H1 (cell line): Measurements from ENCODE around the gene TRAPPC3.

ENCODE experiments used
- BCL11A ChIP-seq, 2 experiments: IDR thresholded peaks; one replicate each; pipeline ENCODE4 v1.6.1; 2011; ENCODE audit warnings: low read depth in 2 of 2, low read length in 2 of 2, mild to moderate bottlenecking in 2 of 2
- BRCA1 ChIP-seq: IDR thresholded peaks from 2 replicates; pipeline ENCODE4 v1.6.1; 2012; ENCODE audit warnings: low read depth, low read length, improper control_type of control experiment
- CEBPB ChIP-seq: IDR thresholded peaks from 2 replicates; pipeline ENCODE4 v1.6.1; 2012; ENCODE audit warnings: low read depth, low read length
- EP300 ChIP-seq, 2 experiments: IDR thresholded peaks; 1 replicate in 1 of 2; 2 replicates in 1 of 2; pipeline ENCODE4 v1.6.1; 2011 to 2012; ENCODE audit warnings: low read depth in 2 of 2, low read length in 2 of 2, mild to moderate bottlenecking in 2 of 2, borderline replicate concordance in 1 of 2, inconsistent platforms in 1 of 2, moderate library complexity in 1 of 2
- EZH2 ChIP-seq: fragments of 200-600 bp; sonication (generic); IDR thresholded peaks from 2 replicates; pipeline ENCODE4 v1.7.1; 2012; ENCODE audit warnings: low read depth, mild to moderate bottlenecking, moderate library complexity, low read length, inconsistent platforms; ENCODE audit not compliant: severe bottlenecking
- JUND ChIP-seq: IDR thresholded peaks from 2 replicates; pipeline ENCODE4 v1.6.1; 2011; ENCODE audit warnings: mild to moderate bottlenecking, improper control_type of control experiment, low read length
- POLR2A ChIP-seq, 2 experiments: IDR thresholded peaks; 1 replicate in 1 of 2; 2 replicates in 1 of 2; pipeline ENCODE4 v1.6.1; 2011; ENCODE audit warnings: low read depth in 2 of 2, low read length in 2 of 2, mild to moderate bottlenecking in 2 of 2; ENCODE audit errors: control extremely low read depth in 1 of 2
- SIX5 ChIP-seq: IDR thresholded peaks from 2 replicates; pipeline ENCODE4 v1.6.1; 2011; ENCODE audit warnings: mild to moderate bottlenecking, low read depth, low read length
- SP2 ChIP-seq: IDR thresholded peaks from 2 replicates; pipeline ENCODE4 v1.6.1; 2012; ENCODE audit warnings: mild to moderate bottlenecking, low read length, inconsistent platforms
- TF ChIP-seq, protein P1 (sequence below), 3 experiments: IDR thresholded peaks; 1 replicate in 2 of 3; 2 replicates in 1 of 3; pipeline versions ENCODE4 v1.5.1 to v1.6.1; 2011; ENCODE audit warnings: low read length in 3 of 3, mild to moderate bottlenecking in 3 of 3, inconsistent platforms in 2 of 3, low read depth in 1 of 3, moderate library complexity in 1 of 3; ENCODE audit not compliant: insufficient read depth in 1 of 3; ENCODE audit errors: control extremely low read depth in 1 of 3

DNA sequence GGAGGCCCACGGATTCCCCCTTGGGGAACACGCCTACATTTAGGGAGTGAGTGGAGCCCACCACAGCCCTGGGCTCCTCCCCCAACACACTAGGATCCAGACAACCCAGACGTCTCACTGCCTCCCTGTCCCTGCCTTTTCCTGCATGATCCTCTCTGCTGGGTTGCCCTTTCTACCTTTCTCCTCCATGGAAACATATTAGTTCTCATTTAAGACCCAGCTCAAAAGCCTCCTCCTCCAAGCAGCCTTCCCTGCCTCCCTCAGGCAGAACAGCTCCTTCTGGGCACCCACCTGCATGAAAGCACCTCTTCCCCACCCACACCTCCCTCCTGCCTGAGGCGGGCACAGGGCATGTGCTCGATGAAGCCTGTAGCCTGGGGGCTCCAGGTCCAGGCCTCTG lies 34.9 kb downstream of the TRAPPC3 start:
- TF ChIP-seq, protein P1, sequence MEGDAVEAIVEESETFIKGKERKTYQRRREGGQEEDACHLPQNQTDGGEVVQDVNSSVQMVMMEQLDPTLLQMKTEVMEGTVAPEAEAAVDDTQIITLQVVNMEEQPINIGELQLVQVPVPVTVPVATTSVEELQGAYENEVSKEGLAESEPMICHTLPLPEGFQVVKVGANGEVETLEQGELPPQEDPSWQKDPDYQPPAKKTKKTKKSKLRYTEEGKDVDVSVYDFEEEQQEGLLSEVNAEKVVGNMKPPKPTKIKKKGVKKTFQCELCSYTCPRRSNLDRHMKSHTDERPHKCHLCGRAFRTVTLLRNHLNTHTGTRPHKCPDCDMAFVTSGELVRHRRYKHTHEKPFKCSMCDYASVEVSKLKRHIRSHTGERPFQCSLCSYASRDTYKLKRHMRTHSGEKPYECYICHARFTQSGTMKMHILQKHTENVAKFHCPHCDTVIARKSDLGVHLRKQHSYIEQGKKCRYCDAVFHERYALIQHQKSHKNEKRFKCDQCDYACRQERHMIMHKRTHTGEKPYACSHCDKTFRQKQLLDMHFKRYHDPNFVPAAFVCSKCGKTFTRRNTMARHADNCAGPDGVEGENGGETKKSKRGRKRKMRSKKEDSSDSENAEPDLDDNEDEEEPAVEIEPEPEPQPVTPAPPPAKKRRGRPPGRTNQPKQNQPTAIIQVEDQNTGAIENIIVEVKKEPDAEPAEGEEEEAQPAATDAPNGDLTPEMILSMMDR (IDR thresholded peaks at IDR 0.05; ENCODE audit: control extremely low read depth in 1 of 3, insufficient read depth in 1 of 3, low read depth in 1 of 3, low read length in 3 of 3): no peak
- TF ChIP-seq JUND (no peak), SIX5 (no peak), EZH2 (no peak), BCL11A (IDR thresholded peaks at IDR 0.05; ENCODE audit: low read depth in 2 of 2, low read length in 2 of 2) (no peak), SP2 (no peak), EP300 (IDR thresholded peaks at IDR 0.05; ENCODE audit: borderline replicate concordance in 1 of 2, low read depth in 2 of 2, low read length in 2 of 2) (no peak), CEBPB (no peak), BRCA1 (no peak), POLR2A (IDR thresholded peaks at IDR 0.05; ENCODE audit: control extremely low read depth in 1 of 2, low read depth in 2 of 2, low read length in 2 of 2) (no peak)
